Measurements from ENCODE around the gene CYP46A1.

Gene CYP46A1

DNA sequence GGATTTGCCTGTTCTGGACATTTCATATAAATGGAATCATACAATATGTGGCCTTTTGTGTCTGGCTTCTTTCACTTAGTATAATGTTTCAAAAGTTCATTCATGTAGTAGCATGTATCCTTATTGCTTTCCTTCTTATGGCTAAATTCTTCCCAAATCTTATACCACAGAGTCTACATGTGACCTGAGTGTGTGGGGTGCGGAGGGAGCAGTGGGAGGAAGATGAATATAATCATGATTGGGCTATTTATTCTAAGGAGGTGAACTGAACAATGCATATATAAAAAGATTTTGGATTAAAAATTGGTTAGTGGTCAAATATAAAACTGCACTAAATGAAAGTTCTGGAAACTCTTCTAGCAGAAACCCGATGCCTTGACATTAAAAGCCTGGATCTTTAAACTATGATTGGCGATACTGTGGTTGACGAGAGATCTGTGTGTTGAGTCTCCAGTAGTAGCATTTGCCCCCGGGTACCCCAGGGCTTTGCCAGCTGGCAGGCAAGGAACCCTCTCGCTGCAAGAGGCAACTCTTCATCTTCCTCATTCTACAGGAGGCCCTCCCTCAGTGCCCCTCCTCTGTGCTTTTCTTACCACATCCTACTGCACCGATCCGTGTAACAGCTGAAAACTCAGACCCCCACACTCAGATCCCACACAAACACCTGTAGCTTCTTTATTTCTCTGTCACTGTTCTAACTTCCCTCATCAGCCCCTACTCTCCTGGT is 2.6 kb downstream of the CYP46A1 start:
- TF ChIP-seq POLR2AphosphoS5 (IDR thresholded peaks at IDR 0.05; ENCODE audit: low read depth, low read length): no peak
- TF ChIP-seq TAF1 (IDR thresholded peaks at IDR 0.05; ENCODE audit: borderline replicate concordance, insufficient read depth, low read length): no peak
- TF ChIP-seq SIN3A (IDR thresholded peaks at IDR 0.05; ENCODE audit: borderline replicate concordance, insufficient read depth, low read length): no peak
- TF ChIP-seq FOXP2 (optimal IDR thresholded peaks at IDR 0.05; ENCODE audit: borderline replicate concordance, extremely low read depth, extremely low read length, insufficient read depth): no peak
- TF ChIP-seq REST (IDR thresholded peaks at IDR 0.05; ENCODE audit: insufficient read depth in 1 of 2, low read depth in 2 of 2, low read length in 2 of 2): no peak

DNA sequence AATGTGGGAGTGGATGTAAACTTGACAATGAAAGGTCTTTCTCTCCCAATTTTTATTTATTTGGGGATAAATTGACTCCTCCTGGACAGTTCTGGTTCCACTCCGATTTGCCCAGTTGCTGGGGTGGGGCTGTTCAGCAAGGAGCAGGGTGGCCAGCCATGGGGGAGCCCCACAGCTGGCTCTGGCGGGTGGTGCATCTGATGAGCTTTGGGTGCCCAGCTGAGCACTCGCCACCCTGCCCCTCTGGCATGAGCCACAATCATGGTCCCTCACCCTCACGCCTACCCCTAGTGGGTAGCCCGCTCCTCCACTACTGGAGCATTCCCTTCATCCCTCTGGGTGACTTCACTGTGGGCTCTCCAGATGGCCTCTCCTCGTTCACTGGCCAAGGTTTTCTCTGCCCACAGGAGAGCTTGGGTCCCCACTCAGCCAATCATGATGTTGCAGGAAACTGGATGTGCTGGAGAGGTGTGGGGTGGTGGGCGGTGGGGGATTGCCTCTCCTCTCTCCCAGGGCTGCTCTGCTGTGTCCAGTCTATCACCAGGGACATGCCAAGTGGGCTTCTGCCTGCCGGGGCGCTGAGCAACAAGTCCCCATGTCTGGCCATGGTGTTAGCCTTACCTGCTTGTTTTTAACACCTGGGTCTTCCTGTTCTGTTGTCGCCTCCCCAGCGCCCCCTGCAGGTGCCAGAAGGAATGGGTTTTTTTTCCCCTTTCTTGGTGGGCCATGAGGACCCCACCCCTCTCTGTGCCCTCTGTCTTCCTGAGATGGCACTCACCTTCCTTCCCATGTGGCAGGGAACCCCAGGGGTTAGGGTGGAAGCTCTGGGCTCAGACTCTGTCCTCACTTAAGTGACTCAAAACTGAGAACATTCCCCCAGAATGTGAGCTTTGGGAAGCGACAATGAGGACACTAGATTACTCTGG is 3.4 kb downstream of the CYP46A1 start:
- TF ChIP-seq SIN3A (IDR thresholded peaks at IDR 0.05; ENCODE audit: borderline replicate concordance, insufficient read depth, low read length) (no peak), TAF1 (IDR thresholded peaks at IDR 0.05; ENCODE audit: borderline replicate concordance, insufficient read depth, low read length) (no peak), FOXP2 (optimal IDR thresholded peaks at IDR 0.05; ENCODE audit: borderline replicate concordance, extremely low read depth, extremely low read length, insufficient read depth) (no peak), POLR2AphosphoS5 (IDR thresholded peaks at IDR 0.05; ENCODE audit: low read depth, low read length) (no peak), REST (IDR thresholded peaks at IDR 0.05; ENCODE audit: insufficient read depth in 1 of 2, low read depth in 2 of 2, low read length in 2 of 2) (no peak)

- TF ChIP-seq TAF1 (IDR thresholded peaks at IDR 0.05; ENCODE audit: borderline replicate concordance, insufficient read depth, low read length): no peak
- no peak for TF ChIP-seq SIN3A (IDR thresholded peaks at IDR 0.05; ENCODE audit: borderline replicate concordance, insufficient read depth, low read length)
- TF ChIP-seq REST (IDR thresholded peaks at IDR 0.05; ENCODE audit: insufficient read depth in 1 of 2, low read depth in 2 of 2, low read length in 2 of 2): no peak
- no peak for TF ChIP-seq POLR2AphosphoS5 (IDR thresholded peaks at IDR 0.05; ENCODE audit: low read depth, low read length)
- TF ChIP-seq FOXP2 (optimal IDR thresholded peaks at IDR 0.05; ENCODE audit: borderline replicate concordance, extremely low read depth, extremely low read length, insufficient read depth): no peak
Measured at GRCh38 chr14:99688210-99688581, 4.1 kb downstream of the CYP46A1 start.

DNA sequence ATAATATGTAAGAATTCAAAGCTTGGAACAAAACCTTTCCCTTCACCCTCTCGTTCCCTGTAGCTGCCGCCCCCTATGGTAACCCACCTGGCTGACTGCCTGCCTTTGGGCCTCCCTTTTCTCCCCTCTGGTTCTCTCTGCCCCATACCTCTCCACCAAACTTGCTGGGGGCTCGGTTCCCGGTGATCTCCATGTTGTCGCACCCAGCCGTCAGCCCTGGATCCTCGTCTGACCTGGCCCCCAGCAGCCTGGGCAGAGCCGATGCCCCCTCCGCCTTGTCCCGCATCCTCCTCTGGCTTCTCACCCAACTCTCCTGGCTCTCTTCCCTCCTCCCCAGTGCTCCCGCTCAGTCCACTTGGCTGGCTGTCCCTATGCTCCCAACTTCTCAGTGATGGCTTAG is 4.5 kb downstream of the CYP46A1 start:
- TF ChIP-seq SIN3A (IDR thresholded peaks at IDR 0.05; ENCODE audit: borderline replicate concordance, insufficient read depth, low read length) (no peak), POLR2AphosphoS5 (IDR thresholded peaks at IDR 0.05; ENCODE audit: low read depth, low read length) (no peak), REST (IDR thresholded peaks at IDR 0.05; ENCODE audit: insufficient read depth in 1 of 2, low read depth in 2 of 2, low read length in 2 of 2) (no peak), TAF1 (IDR thresholded peaks at IDR 0.05; ENCODE audit: borderline replicate concordance, insufficient read depth, low read length) (no peak), FOXP2 (optimal IDR thresholded peaks at IDR 0.05; ENCODE audit: borderline replicate concordance, extremely low read depth, extremely low read length, insufficient read depth) (no peak)
